ENCODE data around the gene PRKAG1. TPM values are rescaled to one million over a fixed set of nuclear protein-coding genes. Genes with fewer than 3 reads are reported as not detected.

Gene PRKAG1
- total RNA-seq, 2 donors from 2014 or later, result 25.4 to 26.4 TPM

DNA sequence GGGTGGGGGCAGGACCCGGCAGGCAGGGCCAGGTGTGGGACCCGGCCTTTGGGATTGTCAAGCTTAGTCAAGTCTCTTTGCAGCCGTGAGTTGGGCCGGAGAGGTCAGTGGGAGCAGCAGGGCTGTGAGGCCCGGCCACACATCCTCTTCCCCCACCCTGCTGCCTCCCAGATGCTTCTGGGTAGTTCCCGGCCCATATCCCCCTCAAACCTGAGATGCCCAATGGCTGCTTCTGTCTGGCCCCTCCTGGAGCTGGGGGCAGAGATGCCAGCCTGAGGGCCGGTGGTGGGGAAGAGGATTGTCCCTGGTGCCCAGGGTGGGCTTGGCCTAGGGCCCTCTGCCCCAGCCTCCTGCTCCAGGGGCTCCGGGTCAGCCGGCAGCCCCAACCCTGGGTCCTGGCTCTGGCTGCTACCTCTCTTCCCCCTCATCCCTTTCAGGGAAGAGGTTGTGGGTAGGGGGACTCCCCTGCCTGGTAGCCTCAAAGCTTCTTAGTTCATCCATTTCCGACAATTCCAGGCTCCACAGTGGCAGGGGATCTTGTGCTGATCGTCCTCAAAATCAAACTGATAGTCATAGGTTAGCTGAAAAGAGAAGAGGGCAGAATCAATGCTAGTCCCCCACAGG lies 2.8 kb upstream of the PRKAG1 start:
- peaks cover 15 to 35% of the 10 kb centered on the region in 2 donors for H3K36me3 ChIP-seq (replicated peaks in 1 of 2; ENCODE audit: insufficient read depth in 1 of 2, low read depth in 2 of 2)
- ATAC-seq (no peak), DNase-seq (no peak)
- TF ChIP-seq, protein P1, sequence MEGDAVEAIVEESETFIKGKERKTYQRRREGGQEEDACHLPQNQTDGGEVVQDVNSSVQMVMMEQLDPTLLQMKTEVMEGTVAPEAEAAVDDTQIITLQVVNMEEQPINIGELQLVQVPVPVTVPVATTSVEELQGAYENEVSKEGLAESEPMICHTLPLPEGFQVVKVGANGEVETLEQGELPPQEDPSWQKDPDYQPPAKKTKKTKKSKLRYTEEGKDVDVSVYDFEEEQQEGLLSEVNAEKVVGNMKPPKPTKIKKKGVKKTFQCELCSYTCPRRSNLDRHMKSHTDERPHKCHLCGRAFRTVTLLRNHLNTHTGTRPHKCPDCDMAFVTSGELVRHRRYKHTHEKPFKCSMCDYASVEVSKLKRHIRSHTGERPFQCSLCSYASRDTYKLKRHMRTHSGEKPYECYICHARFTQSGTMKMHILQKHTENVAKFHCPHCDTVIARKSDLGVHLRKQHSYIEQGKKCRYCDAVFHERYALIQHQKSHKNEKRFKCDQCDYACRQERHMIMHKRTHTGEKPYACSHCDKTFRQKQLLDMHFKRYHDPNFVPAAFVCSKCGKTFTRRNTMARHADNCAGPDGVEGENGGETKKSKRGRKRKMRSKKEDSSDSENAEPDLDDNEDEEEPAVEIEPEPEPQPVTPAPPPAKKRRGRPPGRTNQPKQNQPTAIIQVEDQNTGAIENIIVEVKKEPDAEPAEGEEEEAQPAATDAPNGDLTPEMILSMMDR (IDR thresholded peaks at IDR 0.05), result no peak
- no peak for TF ChIP-seq POLR2A (IDR thresholded peaks at IDR 0.05)
- intact Hi-C loops (cut with DNase I), result no loop called here
- no peaks in the 10 kb centered on the region for H3K27me3 ChIP-seq
- WGBS, 2 donors, result 75 to 81% methylated on average over 7 to 11 of the region's 11 CpGs
- H3K4me1 ChIP-seq, result peaks cover 13% of the 10 kb centered on the region
- no peak overlapping the region for H3K27ac ChIP-seq
- no peaks in the 10 kb centered on the region for H3K9me3 ChIP-seq
- H3K4me3 ChIP-seq, result no peak overlapping the region

DNA sequence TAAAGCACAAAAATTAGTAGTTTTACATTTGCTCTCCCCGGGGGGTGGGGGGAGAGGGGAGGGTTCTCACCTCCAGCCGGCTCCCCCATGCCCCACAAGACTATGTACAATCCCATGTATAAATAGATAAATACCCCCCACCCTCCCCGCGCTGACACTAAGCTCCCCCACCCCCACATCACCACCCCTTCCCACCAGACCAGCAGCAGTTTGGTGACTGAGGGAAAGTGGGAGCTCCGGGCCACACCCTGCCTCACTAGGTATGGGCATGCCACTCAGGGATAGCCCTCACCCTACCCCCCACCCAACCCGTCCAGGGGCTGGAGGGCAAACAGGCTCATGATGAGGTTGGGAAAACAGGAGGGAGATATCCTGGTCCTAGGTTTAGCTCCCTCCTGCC lies 1.9 kb upstream of the PRKAG1 start:
- Histone ChIP-seq H3K36me3 (replicated peaks in 1 of 2; ENCODE audit: insufficient read depth in 1 of 2, low read depth in 2 of 2) (peaks cover 8 to 28% of the 10 kb centered on the region in 2 donors), H3K9me3 (no peaks in the 10 kb centered on the region), H3K27ac (no peak overlapping the region), H3K27me3 (no peaks in the 10 kb centered on the region), H3K4me3 (no peak overlapping the region), H3K4me1 (peaks cover 13% of the 10 kb centered on the region)
- DNase-seq (no peak), ATAC-seq (no peak)
- intact Hi-C loops (cut with DNase I), result no loop called here
- 75 to 80% methylated on average over 6 of the region's 6 CpGs for WGBS, 2 donors
- TF ChIP-seq, protein P1 (IDR thresholded peaks at IDR 0.05), result no peak
- TF ChIP-seq POLR2A (IDR thresholded peaks at IDR 0.05), result no peak

DNA sequence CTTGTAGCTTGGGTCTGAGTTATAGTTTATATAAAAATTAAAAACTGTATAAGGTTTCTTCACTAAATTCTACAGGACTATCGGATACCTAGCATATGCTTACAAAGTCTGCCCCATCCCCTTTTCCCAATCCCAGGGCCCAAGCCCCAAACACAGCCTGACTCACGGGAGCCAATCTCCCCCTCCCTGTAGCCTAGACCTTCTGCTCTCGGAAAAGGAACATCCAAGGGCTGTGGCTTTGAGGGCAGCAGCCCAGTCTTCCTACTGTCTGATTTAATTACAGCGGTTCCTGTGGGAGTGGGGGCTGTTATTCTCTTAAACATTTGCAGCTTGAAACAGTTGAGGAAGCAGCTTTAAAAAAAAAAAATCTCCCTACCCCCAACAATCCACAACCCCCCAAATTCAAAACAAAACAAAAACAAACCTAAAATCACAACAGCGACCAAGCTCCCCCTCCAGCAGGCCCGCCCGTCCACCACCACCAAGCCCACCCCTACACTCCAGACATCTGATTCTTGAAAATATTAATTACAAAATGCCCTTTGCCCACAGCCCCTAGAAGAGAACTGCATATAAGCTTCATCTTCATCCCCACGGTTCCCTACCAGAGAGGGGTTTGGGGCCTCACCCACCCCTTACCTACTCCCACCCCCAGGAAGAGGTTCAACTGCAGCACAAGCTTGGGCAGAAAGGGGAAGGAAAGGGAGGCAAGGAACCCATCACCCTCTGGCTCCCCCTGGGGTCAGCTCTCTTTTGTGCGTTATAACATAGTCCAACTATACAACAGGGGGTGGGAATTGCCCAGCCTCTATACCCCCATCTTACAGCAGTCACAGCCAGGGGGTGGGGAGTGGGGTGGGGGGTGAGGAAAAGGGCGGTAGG lies 1.1 kb upstream of the PRKAG1 start:
- ATAC-seq, result no peak
- H3K27ac ChIP-seq, result peak overlapping the region; percentile 79 to 91 (median 88)
- 69 to 79% methylated on average over 9 to 10 of the region's 10 CpGs for WGBS, 2 donors
- no peak overlapping the region for H3K4me3 ChIP-seq
- peaks cover 13% of the 10 kb centered on the region for H3K4me1 ChIP-seq
- TF ChIP-seq, protein P1 (IDR thresholded peaks at IDR 0.05), result no peak
- TF ChIP-seq POLR2A (IDR thresholded peaks at IDR 0.05), result no peak
- H3K36me3 ChIP-seq (replicated peaks in 1 of 2; ENCODE audit: insufficient read depth in 1 of 2, low read depth in 2 of 2), result peaks cover 3 to 20% of the 10 kb centered on the region in 2 donors
- no peaks in the 10 kb centered on the region for H3K27me3 ChIP-seq
- intact Hi-C loops (cut with DNase I), result no loop called here
- H3K9me3 ChIP-seq, result no peaks in the 10 kb centered on the region
- DNase-seq, result peak in 2 of 4 donors; percentile 38 to 42

DNA sequence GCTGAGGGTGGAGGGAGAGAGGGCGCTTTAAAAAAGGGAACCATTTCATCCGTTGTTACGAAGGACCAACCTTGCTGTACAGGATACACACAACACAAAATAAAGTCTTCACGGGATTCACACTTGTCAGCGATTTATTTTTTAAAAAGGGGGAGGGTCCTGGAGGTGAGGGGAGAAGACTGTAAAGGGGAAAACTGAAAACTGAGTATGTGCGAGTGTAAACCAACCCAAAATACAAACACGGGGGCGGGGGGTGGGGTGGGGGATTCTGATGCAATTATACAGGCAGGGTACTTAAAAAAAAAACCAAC lies 499 bp upstream of the PRKAG1 start:
- Histone ChIP-seq H3K9me3 (no peaks in the 10 kb centered on the region), H3K27ac (peak overlapping the region; percentile 79 to 91 (median 88)), H3K27me3 (no peaks in the 10 kb centered on the region), H3K4me3 (peak overlapping the region in 1 of 2 donors; percentile 83), H3K4me1 (peaks cover 13% of the 10 kb centered on the region), H3K36me3 (replicated peaks in 1 of 2; ENCODE audit: insufficient read depth in 1 of 2, low read depth in 2 of 2) (peaks cover 0 to 17% of the 10 kb centered on the region in 2 donors)
- ATAC-seq, result peak; percentile 19
- intact Hi-C loops (cut with DNase I), result no loop called here
- 2 to 4% methylated on average over 8 of the region's 8 CpGs for WGBS, 2 donors
- no peak for DNase-seq
- TF ChIP-seq, protein P1 (IDR thresholded peaks at IDR 0.05), result no peak
- no peak for TF ChIP-seq POLR2A (IDR thresholded peaks at IDR 0.05)

Measured in body of pancreas (tissue), 4 donors.